Ovary (tissue), 9 donors: Measurements from ENCODE around the gene GARIN5A. TPM values are rescaled to one million over a fixed set of nuclear protein-coding genes. Genes with fewer than 3 reads are reported as not detected.
A peak's percentile ranks its signal among the peaks of the same experiment; 100 is the strongest.

Experiments used
- DNase-seq, 5 donors: peaks; one replicate each; pipeline ENCODE4 v3.0.0-alpha.2; 2019 to 2020
- H3K27ac ChIP-seq, 2 donors: fragments of 200-600 bp; one replicate each; pipeline versions ENCODE4 v1.5.1 to v1.8.0; 2019 to 2022
- H3K27me3 ChIP-seq: fragments of 200-600 bp; one replicate; pipeline ENCODE4 v1.8.0; 2022
- H3K36me3 ChIP-seq: fragments of 200-600 bp; sonication (generic); one replicate; pipeline ENCODE4 v1.5.1; 2019
- H3K4me1 ChIP-seq: one replicate; pipeline ENCODE4 v1.8.1; 2013; ENCODE audit warnings: mild to moderate bottlenecking, moderate library complexity; ENCODE audit not compliant: insufficient read depth
- H3K4me3 ChIP-seq: fragments of 200-600 bp; sonication (generic); one replicate; pipeline ENCODE4 v1.5.1; 2017
- H3K9me3 ChIP-seq, 2 donors: fragments of 200-600 bp in 1 of 2; sonication (generic) in 1 of 2; one replicate each; pipeline versions ENCODE4 v1.5.1 to v1.8.1; 2013 to 2019; ENCODE audit warnings: mild to moderate bottlenecking in 1 of 2, moderate library complexity in 1 of 2
- EP300 ChIP-seq: sonication (generic); formaldehyde crosslinking; IDR thresholded peaks from one replicate; pipeline ENCODE4 v1.6.1; 2017; ENCODE audit warnings: antibody characterized with exemption
- POLR2A ChIP-seq: fragments of 450-650 bp; IDR thresholded peaks from one replicate; pipeline ENCODE4 v1.6.1; 2017; ENCODE audit warnings: antibody characterized with exemption, mild to moderate bottlenecking, moderate library complexity
- WGBS, 3 donors: extraction: QIAGEN DNeasy Blood & Tissue Kit in 1 of 3; methylation state at CpG; one replicate each; pipeline versions ENCODE4 v1.1.5 to v1.1.7; 2013 to 2017; 5-methylcytosine and 5-hydroxymethylcytosine counted together
- intact Hi-C, 4 donors: fragments of 100-400 bp; cut with DNase I; formaldehyde crosslinking; loops; one replicate each; pipeline versions ENCODE4 v1.11.0 to v1.15.1; 2022 to 2023
- polyA plus RNA-seq, 2 donors: library from polyadenylated mRNA; stranded (reverse); fragments of 200-250 nt in 1 of 2; fragments of 350-450 nt in 1 of 2; fragmentation: Illumina TruSeq in 1 of 2; extraction: RNeasy Lipid Tissue Mini Kit (QIAGEN cat#74804) in 1 of 2; gene quantifications; one replicate each; pipeline ENCODE4 v1.2.3, GENCODE V29; 2013 to 2014
- total RNA-seq, 7 donors: library from RNA; depleted of rRNA in 2 of 7; stranded (reverse); fragments of >200 nt in 2 of 7; fragmentation: NEBNext Ultra II Directional in 3 of 7; extraction: Animal tissue kit (Norgen Biotek cat#: 25700) in 3 of 7; gene quantifications; one replicate each; pipeline versions ENCODE4 v1.1.0 to v1.2.4, GENCODE V29; 2016 to 2023
- TF ChIP-seq, protein P1 (sequence below), 3 donors: fragments of 450-650 bp in 2 of 3; fragments of 200-600 bp in 1 of 3; IDR thresholded peaks; one replicate each; pipeline versions ENCODE4 v1.5.1 to v1.8.0; 2016 to 2022; ENCODE audit warnings: antibody characterized with exemption in 3 of 3, mild to moderate bottlenecking in 1 of 3
- donor health status: DM: no; HTN: no; CAD: no; lungs with moderate emphysema.
- donor health status: DM: no; HTN: no; CAD: no.
- donor health status: Bipolar disorder and iron deficiency.
- donor health status: DM: yes; HTN: yes; CAD: no.
- donor health status: DM: no; HTN: no; CAD: no.
- donor health status: DM: yes; HTN: yes; CAD: no.

GARIN5A gene
- total and polyA plus RNA-seq, 9 donors, result 0.47 to 10.3 (median 3.3) TPM

DNA sequence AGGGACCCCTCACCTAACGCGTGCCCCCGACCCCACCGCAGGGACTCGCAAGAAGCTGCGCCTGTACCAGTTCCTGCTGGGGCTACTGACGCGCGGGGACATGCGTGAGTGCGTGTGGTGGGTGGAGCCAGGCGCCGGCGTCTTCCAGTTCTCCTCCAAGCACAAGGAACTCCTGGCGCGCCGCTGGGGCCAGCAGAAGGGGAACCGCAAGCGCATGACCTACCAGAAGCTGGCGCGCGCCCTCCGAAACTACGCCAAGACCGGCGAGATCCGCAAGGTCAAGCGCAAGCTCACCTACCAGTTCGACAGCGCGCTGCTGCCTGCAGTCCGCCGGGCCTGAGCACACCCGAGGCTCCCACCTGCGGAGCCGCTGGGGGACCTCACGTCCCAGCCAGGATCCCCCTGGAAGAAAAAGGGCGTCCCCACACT, 48.6 kb downstream of the GARIN5A start:
- intact Hi-C loops, result no loop called here

DNA sequence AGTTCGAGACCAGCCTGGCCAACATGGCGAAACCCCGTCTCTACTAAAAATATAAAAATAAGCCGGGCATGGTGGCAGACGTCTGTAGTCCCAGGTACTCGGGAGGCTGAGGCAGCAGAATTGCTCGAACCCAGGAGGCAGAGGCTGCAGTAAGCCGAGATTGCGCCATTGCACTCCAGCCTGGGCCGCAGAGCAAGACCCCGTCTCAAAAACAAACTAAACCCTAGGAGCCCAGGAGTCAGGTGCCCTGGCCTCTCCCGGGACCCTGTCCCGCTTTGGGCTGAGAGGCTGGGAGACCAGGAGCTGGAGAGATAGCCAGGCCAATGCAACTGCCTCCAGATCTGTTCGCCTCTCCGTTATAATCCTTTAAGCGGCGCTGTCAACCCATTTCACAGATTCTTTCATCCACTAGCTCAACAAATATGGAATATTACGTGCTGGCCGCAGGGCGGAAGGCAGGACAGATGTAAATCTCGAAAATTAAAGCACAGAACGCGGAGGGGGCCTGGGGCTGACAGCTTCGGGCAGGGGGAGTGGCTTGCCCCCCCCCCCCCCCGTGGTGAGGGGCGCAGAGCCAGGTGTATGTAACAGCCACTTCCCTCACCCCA, 49.2 kb downstream of the GARIN5A start:
- Histone ChIP-seq H3K27me3 (no peaks in the 10 kb centered on the region), H3K27ac (no peak overlapping the region)
- intact Hi-C loops, result no loop called here

More for the DNA sequence above, 48.6 kb downstream of the GARIN5A start:
- Histone ChIP-seq H3K27me3 (no peaks in the 10 kb centered on the region), H3K27ac (no peak overlapping the region), H3K4me3 (no peak overlapping the region), H3K9me3 (no peaks in the 10 kb centered on the region), H3K36me3 (no peaks in the 10 kb centered on the region), H3K4me1 (peaks cover 3% of the 10 kb centered on the region)
- TF ChIP-seq, protein P1, sequence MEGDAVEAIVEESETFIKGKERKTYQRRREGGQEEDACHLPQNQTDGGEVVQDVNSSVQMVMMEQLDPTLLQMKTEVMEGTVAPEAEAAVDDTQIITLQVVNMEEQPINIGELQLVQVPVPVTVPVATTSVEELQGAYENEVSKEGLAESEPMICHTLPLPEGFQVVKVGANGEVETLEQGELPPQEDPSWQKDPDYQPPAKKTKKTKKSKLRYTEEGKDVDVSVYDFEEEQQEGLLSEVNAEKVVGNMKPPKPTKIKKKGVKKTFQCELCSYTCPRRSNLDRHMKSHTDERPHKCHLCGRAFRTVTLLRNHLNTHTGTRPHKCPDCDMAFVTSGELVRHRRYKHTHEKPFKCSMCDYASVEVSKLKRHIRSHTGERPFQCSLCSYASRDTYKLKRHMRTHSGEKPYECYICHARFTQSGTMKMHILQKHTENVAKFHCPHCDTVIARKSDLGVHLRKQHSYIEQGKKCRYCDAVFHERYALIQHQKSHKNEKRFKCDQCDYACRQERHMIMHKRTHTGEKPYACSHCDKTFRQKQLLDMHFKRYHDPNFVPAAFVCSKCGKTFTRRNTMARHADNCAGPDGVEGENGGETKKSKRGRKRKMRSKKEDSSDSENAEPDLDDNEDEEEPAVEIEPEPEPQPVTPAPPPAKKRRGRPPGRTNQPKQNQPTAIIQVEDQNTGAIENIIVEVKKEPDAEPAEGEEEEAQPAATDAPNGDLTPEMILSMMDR (IDR thresholded peaks at IDR 0.05), result no peak
- TF ChIP-seq EP300 (no peak), POLR2A (no peak)
- DNase-seq, result peak; percentile 76 to 95 (median 83)
- WGBS, 3 donors, result 4 to 10% (median 8%) methylated on average over 36 to 38 of the region's 38 CpGs

DNA sequence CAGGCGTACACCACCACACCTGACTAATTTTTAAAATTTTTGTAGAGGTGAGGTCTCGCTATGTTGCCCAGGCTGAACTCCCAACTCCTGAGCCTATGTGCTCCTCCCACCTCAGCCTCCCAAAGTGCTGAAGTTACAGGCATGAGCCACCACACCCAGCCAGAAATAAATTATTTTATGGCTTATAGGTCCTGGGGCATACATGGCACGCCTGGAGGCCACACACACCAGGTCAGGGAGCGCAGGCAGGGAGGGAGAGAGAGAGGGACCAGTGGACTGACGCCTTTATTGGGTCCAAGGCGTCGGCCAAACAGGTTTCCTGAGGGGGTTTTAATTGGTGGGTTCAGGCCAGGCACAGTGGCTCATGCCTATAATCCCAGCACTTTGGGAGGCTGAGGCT, 51.1 kb downstream of the GARIN5A start:
- WGBS, 3 donors, result 59 to 79% (median 73%) methylated on average over 7 of the region's 7 CpGs
- Histone ChIP-seq H3K36me3 (no peaks in the 10 kb centered on the region), H3K4me3 (no peak overlapping the region), H3K4me1 (peaks cover 3% of the 10 kb centered on the region), H3K9me3 (no peaks in the 10 kb centered on the region), H3K27me3 (no peaks in the 10 kb centered on the region), H3K27ac (no peak overlapping the region)
- DNase-seq, result no peak
- TF ChIP-seq EP300, result no peak
- no peak for TF ChIP-seq POLR2A
- intact Hi-C loops, result no loop called here

More for the DNA sequence above, 49.2 kb downstream of the GARIN5A start:
- H3K4me3 ChIP-seq, result no peak overlapping the region
- no peak for DNase-seq
- peaks cover 3% of the 10 kb centered on the region for H3K4me1 ChIP-seq
- no peaks in the 10 kb centered on the region for H3K9me3 ChIP-seq
- H3K36me3 ChIP-seq, result no peaks in the 10 kb centered on the region
- 70 to 75% (median 73%) methylated on average over 26 of the region's 26 CpGs for WGBS, 3 donors
- TF ChIP-seq, protein P1 (IDR thresholded peaks at IDR 0.05), result no peak
- no peak for TF ChIP-seq POLR2A
- no peak for TF ChIP-seq EP300

DNA sequence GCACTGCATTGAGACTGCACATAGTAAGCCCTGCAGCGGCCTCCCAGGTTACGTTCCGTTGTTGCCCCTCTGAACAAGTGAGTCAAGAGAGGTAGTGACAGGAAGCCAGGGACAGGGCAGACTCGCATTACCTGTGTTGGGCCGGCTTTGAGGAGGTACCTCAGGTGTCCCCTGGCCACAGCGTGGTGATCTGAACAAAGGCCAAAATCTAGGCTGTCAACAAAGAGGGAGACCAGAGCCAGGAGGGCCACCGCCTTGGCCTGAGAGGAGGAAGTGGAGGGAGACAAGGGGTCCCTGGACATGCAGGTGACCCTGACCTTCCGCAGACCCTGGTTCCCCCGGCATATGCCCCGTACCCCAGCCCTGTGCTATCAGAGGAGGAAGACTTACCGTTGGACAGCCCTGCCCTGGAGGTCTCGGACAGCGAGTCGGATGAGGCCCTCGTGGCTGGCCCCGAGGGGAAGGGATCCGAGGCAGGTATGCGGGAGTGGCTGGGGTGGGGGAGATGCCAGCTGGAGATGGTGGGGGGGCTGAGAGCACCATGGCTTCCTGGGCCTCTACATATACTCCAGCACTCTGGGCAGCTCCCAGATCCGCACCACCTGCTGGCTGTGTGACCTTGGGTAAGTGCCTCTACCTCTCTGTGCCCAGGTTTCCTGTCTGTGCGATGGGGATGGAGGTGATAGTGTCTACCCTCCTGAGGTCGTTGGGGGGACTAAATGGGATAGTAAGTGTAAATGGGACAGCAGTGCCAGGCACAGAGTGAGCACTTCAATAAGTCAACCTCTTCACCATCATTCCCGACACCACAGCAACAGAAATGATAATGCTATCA, 53.2 kb downstream of the GARIN5A start:
- Histone ChIP-seq H3K27me3 (no peaks in the 10 kb centered on the region), H3K4me1 (peaks cover 3% of the 10 kb centered on the region), H3K9me3 (no peaks in the 10 kb centered on the region), H3K4me3 (no peak overlapping the region), H3K27ac (no peak overlapping the region), H3K36me3 (no peaks in the 10 kb centered on the region)
- 68 to 77% (median 71%) methylated on average over 22 of the region's 22 CpGs for WGBS, 3 donors
- no peak for DNase-seq
- intact Hi-C loops, result no loop called here
- TF ChIP-seq EP300 (no peak), POLR2A (no peak)
- TF ChIP-seq, protein P1 (IDR thresholded peaks at IDR 0.05), result no peak
